Myocyte (in vitro differentiated cells): ENCODE results near the gene SSH2. TPM values are rescaled to one million over a fixed set of nuclear protein-coding genes. Genes with fewer than 3 reads are reported as not detected.

ENCODE experiments used
- DNase-seq: peaks from one replicate; pipeline ENCODE4 v3.0.0-alpha.2; 2012; ENCODE audit warnings: low read depth
- total RNA-seq: library from RNA; depleted of rRNA; stranded (reverse); fragments of >200 nt; gene quantifications from 2 replicates; pipeline ENCODE4 v1.2.3, GENCODE V29; 2014

The SSH2 gene
- total RNA-seq, 1 donor from 2014 or later = 26.7 TPM

- DNase-seq = peak; percentile 66
Observed at GRCh38 chr17:29840884-29841283, 89.1 kb downstream of the SSH2 start.

- no peak for DNase-seq
Observed at GRCh38 chr17:29839656-29840055, 90.4 kb downstream of the SSH2 start.

GRCh38 chr17:29838961-29839360 lies 91.1 kb downstream of the SSH2 start:
- peak; percentile 52 for DNase-seq

- no peak for DNase-seq
Observed at GRCh38 chr17:29837531-29837930, 92.5 kb downstream of the SSH2 start.

- DNase-seq = no peak
Observed at GRCh38 chr17:29836643-29837042, 93.4 kb downstream of the SSH2 start.

GRCh38 chr17:29835435-29836351 lies 94.3 kb downstream of the SSH2 start:
- peak; percentile 23 for DNase-seq

GRCh38 chr17:29833801-29834200 lies 96.2 kb downstream of the SSH2 start:
- DNase-seq = no peak

GRCh38 chr17:29828676-29829284 lies 101.2 kb downstream of the SSH2 start:
- no peak for DNase-seq

- no peak for DNase-seq
Observed at GRCh38 chr17:29827179-29827578, 102.8 kb downstream of the SSH2 start.

GRCh38 chr17:29826114-29826692 lies 103.8 kb downstream of the SSH2 start:
- no peak for DNase-seq

GRCh38 chr17:29825604-29826003 lies 104.4 kb downstream of the SSH2 start:
- no peak for DNase-seq

- DNase-seq = no peak
Observed at GRCh38 chr17:29821897-29822296, 108.1 kb downstream of the SSH2 start.

- no peak for DNase-seq
Observed at GRCh38 chr17:29820425-29820824, 109.6 kb downstream of the SSH2 start.

- DNase-seq = peak; percentile 79
Observed at GRCh38 chr17:29807520-29808361, 122.3 kb downstream of the SSH2 start.

GRCh38 chr17:29802246-29802645 lies 127.8 kb downstream of the SSH2 start:
- DNase-seq = no peak

- DNase-seq = no peak
Observed at GRCh38 chr17:29800457-29800856, 129.6 kb downstream of the SSH2 start.

GRCh38 chr17:29796652-29797051 lies 133.4 kb downstream of the SSH2 start:
- no peak for DNase-seq

GRCh38 chr17:29793501-29793900 lies 136.5 kb downstream of the SSH2 start:
- DNase-seq = no peak

GRCh38 chr17:29791336-29792080 lies 138.5 kb downstream of the SSH2 start:
- no peak for DNase-seq
